HepG2 (cell line): ENCODE data around the gene CNTROB. TPM values are rescaled to one million over a fixed set of nuclear protein-coding genes. Genes with fewer than 3 reads are reported as not detected.

Source experiments
- ATAC-seq: fragments of 200-7000 bp; cut with Tn5 transposase; 3 replicates; pipeline ENCODE4 v1.9.1; 2020; ENCODE audit warnings: mild to moderate bottlenecking, moderate library complexity
- BruUV-seq: library from RNA; stranded (reverse); fragments of 400-500 nt; replicated peaks from 2 replicates; lab custom pipeline; 2021; lab: Mats Ljungman, UMichigan
- CTCF ChIA-PET: fragments of 300-600 bp; formaldehyde crosslinking; extraction: SDS; loops from one replicate; lab custom pipeline; 2021; ENCODE audit warnings: low total read pairs, inconsistent platforms, low intra/inter-chr PET ratio; lab: Yijun Ruan, JAX
- POLR2A ChIA-PET: fragments of 350-600 bp; sonication (Branson Sonifier 250); formaldehyde crosslinking; loops from one replicate; lab custom pipeline; 2020; ENCODE audit warnings: antibody characterized with exemption, inconsistent platforms; lab: Yijun Ruan, JAX
- DNase-seq: peaks from one replicate; pipeline ENCODE4 v3.0.0-alpha.2; 2015; ENCODE audit warnings: low spot score
- FAIRE-seq: peaks from 3 replicates; lab custom pipeline; 2011; peaks lifted over from hg19 to GRCh38; lab: Jason Lieb, UNC
- H2AFZ ChIP-seq: one replicate; pipeline ENCODE4 v1.6.1; 2011; ENCODE audit warnings: low read length, inconsistent platforms
- H3K27ac ChIP-seq: fragments of 300-600 bp; 3 replicates; pipeline ENCODE4 v1.8.0; 2011; ENCODE audit warnings: mixed run types, mild to moderate bottlenecking, mixed read lengths, low read length, inconsistent platforms; ENCODE audit not compliant: insufficient read depth; ENCODE audit errors: extremely low read length
- H3K27me3 ChIP-seq, 2 experiments: fragments of 200-600 bp in 1 of 2; 2 replicates in 1 of 2; 3 replicates in 1 of 2; pipeline versions ENCODE4 v1.6.0 to v1.8.0; 2011; ENCODE audit warnings: low read length in 2 of 2, mild to moderate bottlenecking in 2 of 2, moderate library complexity in 2 of 2, inconsistent platforms in 1 of 2; ENCODE audit not compliant: insufficient read depth in 2 of 2, control insufficient read depth in 1 of 2
- H3K36me3 ChIP-seq, 2 experiments: fragments of 200-600 bp in 1 of 2; replicated peaks in 1 of 2; 2 replicates in 1 of 2; 3 replicates in 1 of 2; pipeline versions ENCODE4 v1.5.1 to v1.8.0; 2011; ENCODE audit warnings: low read length in 2 of 2, inconsistent platforms in 1 of 2; ENCODE audit not compliant: insufficient read depth in 2 of 2, control insufficient read depth in 1 of 2
- H3K4me1 ChIP-seq: 2 replicates; pipeline ENCODE4 v1.5.1; 2012; ENCODE audit warnings: low read length, inconsistent platforms; ENCODE audit not compliant: insufficient read depth
- H3K4me2 ChIP-seq: 2 replicates; pipeline ENCODE4 v1.6.0; 2011; ENCODE audit warnings: low read depth, low read length, inconsistent platforms
- H3K4me3 ChIP-seq, 3 experiments: fragments of 200-600 bp in 1 of 3; sonication (generic), shearing (Covaris generic) in 1 of 3; replicated peaks in 1 of 3; 2 replicates each; pipeline ENCODE4 v1.5.1; 2011 to 2016; ENCODE audit warnings: low read length in 3 of 3, inconsistent platforms in 2 of 3, low read depth in 2 of 3, mild to moderate bottlenecking in 2 of 3, control low read depth in 1 of 3, mixed read lengths in 1 of 3; ENCODE audit not compliant: insufficient read depth in 1 of 3
- H3K79me2 ChIP-seq: one replicate; pipeline ENCODE4 v1.6.1; 2011; ENCODE audit warnings: low read length, inconsistent platforms; ENCODE audit not compliant: insufficient read depth
- H3K9ac ChIP-seq: 2 replicates; pipeline ENCODE4 v1.6.0; 2011; ENCODE audit warnings: mild to moderate bottlenecking, low read depth, low read length, inconsistent platforms; ENCODE audit not compliant: insufficient read depth
- H3K9me3 ChIP-seq: 2 replicates; pipeline ENCODE4 v1.5.1; 2012; ENCODE audit warnings: mild to moderate bottlenecking, low read length
- H4K20me1 ChIP-seq: 2 replicates; pipeline ENCODE4 v1.6.0; 2011; ENCODE audit warnings: inconsistent platforms, mild to moderate bottlenecking, low read length, moderate library complexity; ENCODE audit not compliant: insufficient read depth
- AFF4 ChIP-seq: sonication (generic); formaldehyde crosslinking; IDR thresholded peaks from 2 replicates; pipeline ENCODE4 v1.4.0; 2020; ENCODE audit warnings: missing genetic modification reagents
- CCAR2 ChIP-seq: fragments of 200-400 bp; formaldehyde crosslinking; optimal IDR thresholded peaks from 2 replicates; pipeline ENCODE3; 2018; ENCODE audit warnings: low read depth, mild to moderate bottlenecking, low read length, moderate library complexity
- JUND ChIP-seq: sonication (generic); formaldehyde crosslinking; IDR thresholded peaks from 2 replicates; pipeline ENCODE4 v1.8.0; 2022; ENCODE audit warnings: mild to moderate bottlenecking, missing genetic modification reagents
- SMYD3 ChIP-seq: sonication (generic); formaldehyde crosslinking; IDR thresholded peaks from 2 replicates; pipeline ENCODE4 v1.8.1; 2023; ENCODE audit warnings: mild to moderate bottlenecking, missing genetic modification reagents
- TFDP2 ChIP-seq: sonication (generic); formaldehyde crosslinking; IDR thresholded peaks from 2 replicates; pipeline ENCODE4 v1.4.0; 2020; ENCODE audit warnings: missing genetic modification reagents
- TRIM24 ChIP-seq: sonication (generic); formaldehyde crosslinking; IDR thresholded peaks from 2 replicates; pipeline ENCODE4 v1.8.0; 2022; ENCODE audit warnings: mild to moderate bottlenecking, missing genetic modification reagents
- ZNF326 ChIP-seq: sonication (generic); formaldehyde crosslinking; IDR thresholded peaks from 2 replicates; pipeline ENCODE4 v1.4.0; 2020; ENCODE audit warnings: missing genetic modification reagents, borderline replicate concordance
- ZNF670 ChIP-seq: sonication (generic); formaldehyde crosslinking; IDR thresholded peaks from 2 replicates; pipeline ENCODE4 v1.8.0; 2022; ENCODE audit warnings: mild to moderate bottlenecking, missing genetic modification reagents, borderline replicate concordance
- ZNF773 ChIP-seq: sonication (generic); formaldehyde crosslinking; IDR thresholded peaks from 2 replicates; pipeline ENCODE4 v1.4.0; 2020; ENCODE audit warnings: missing genetic modification reagents, borderline replicate concordance
- WGBS: methylation state at CpG from one replicate; pipeline ENCODE4 v1.1.6; 2017; ENCODE audit warnings: low lambda C conversion rate; 5-methylcytosine and 5-hydroxymethylcytosine counted together
- in situ Hi-C: cut with HindIII; loops from 2 replicates; pipeline ENCODE4 v1.10.0; 2017; ENCODE audit warnings: low pct_unique_long_range_greater_than_20kb; ENCODE audit not compliant: extremely low pct_ligation_motif_present
- intact Hi-C: fragments of 100-400 bp; cut with micrococcal nuclease; formaldehyde crosslinking; loops from one replicate; pipeline ENCODE4 v1.10.0; 2022; ENCODE audit not compliant: unreplicated experiment
- polyA plus RNA-seq, 8 experiments: library from polyadenylated mRNA; depleted of rRNA in 3 of 8; stranded (reverse) in 7 of 8; unstranded in 1 of 8; fragments of >200 nt; fragmentation: Illumina TruSeq in 4 of 8; extraction: Trizol in 4 of 8; gene quantifications; 2 replicates each; pipeline versions ENCODE4 v1.2.1 to v1.2.3, GENCODE V29; 2011 to 2016; ENCODE audit warnings: low read depth in 4 of 8, missing spikeins in 1 of 8, mixed read lengths in 1 of 8; ENCODE audit not compliant: insufficient read depth in 1 of 8
- total RNA-seq, 5 experiments: library from RNA; depleted of rRNA; stranded (reverse); fragments of >200 nt; fragmentation: Illumina TruSeq; extraction: Trizol; gene quantifications; 2 replicates each; pipeline ENCODE4 v1.2.3, GENCODE V29; 2016; ENCODE audit warnings: low read depth in 1 of 5
- TF ChIP-seq, protein P1 (sequence below): sonication (generic); formaldehyde crosslinking; IDR thresholded peaks from 2 replicates; pipeline ENCODE4 v1.4.0; 2020; ENCODE audit warnings: missing genetic modification reagents

Gene CNTROB
- total and polyA plus RNA-seq, 2 of the 13 experiments (the other 11 are each of a cell fraction or from before 2014, with no cell fraction given) = 21.2 to 24.1 TPM

- no peak overlapping the region for H3K4me3 ChIP-seq
- peaks cover 17 to 56% of the 10 kb centered on the region in 2 experiments for H3K36me3 ChIP-seq
- H3K9ac ChIP-seq = no peak overlapping the region
- in situ Hi-C loops (no loop called here), intact Hi-C loops (no loop called here)
- H2AFZ ChIP-seq = no peak overlapping the region
- ChIA-PET POLR2A (no interaction called here), CTCF (no interaction called here)
- FAIRE-seq (no peak), DNase-seq (no peak), ATAC-seq (no peak)
- BruUV-seq = no TSS peak
- no peak overlapping the region for H3K27ac ChIP-seq
- TF ChIP-seq TRIM24 (no peak), JUND (CRISPR knock-in tag) (no peak), ZNF773 (no peak), TFDP2 (CRISPR knock-in tag) (no peak), ZNF326 (CRISPR knock-in tag) (no peak), ZNF670 (no peak), AFF4 (CRISPR knock-in tag) (no peak), CCAR2 (no peak), SMYD3 (no peak)
- TF ChIP-seq, protein P1, sequence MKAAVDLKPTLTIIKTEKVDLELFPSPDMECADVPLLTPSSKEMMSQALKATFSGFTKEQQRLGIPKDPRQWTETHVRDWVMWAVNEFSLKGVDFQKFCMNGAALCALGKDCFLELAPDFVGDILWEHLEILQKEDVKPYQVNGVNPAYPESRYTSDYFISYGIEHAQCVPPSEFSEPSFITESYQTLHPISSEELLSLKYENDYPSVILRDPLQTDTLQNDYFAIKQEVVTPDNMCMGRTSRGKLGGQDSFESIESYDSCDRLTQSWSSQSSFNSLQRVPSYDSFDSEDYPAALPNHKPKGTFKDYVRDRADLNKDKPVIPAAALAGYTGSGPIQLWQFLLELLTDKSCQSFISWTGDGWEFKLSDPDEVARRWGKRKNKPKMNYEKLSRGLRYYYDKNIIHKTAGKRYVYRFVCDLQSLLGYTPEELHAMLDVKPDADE (CRISPR knock-in tag) = no peak
- no peak overlapping the region for H3K4me2 ChIP-seq
- H3K79me2 ChIP-seq = no peaks in the 10 kb centered on the region
- no peaks in the 10 kb centered on the region for H3K4me1 ChIP-seq
- no peaks in the 10 kb centered on the region for H4K20me1 ChIP-seq
- H3K9me3 ChIP-seq = no peaks in the 10 kb centered on the region
- 93% methylated on average over 5 of the region's 5 CpGs for WGBS
- no peaks in the 10 kb centered on the region for H3K27me3 ChIP-seq
These were observed 14.4 kb downstream of the CNTROB start for GRCh38 chr17:7946441-7946840.
